ENCODE measurements around the gene ANKFN1.

ANKFN1 gene

DNA sequence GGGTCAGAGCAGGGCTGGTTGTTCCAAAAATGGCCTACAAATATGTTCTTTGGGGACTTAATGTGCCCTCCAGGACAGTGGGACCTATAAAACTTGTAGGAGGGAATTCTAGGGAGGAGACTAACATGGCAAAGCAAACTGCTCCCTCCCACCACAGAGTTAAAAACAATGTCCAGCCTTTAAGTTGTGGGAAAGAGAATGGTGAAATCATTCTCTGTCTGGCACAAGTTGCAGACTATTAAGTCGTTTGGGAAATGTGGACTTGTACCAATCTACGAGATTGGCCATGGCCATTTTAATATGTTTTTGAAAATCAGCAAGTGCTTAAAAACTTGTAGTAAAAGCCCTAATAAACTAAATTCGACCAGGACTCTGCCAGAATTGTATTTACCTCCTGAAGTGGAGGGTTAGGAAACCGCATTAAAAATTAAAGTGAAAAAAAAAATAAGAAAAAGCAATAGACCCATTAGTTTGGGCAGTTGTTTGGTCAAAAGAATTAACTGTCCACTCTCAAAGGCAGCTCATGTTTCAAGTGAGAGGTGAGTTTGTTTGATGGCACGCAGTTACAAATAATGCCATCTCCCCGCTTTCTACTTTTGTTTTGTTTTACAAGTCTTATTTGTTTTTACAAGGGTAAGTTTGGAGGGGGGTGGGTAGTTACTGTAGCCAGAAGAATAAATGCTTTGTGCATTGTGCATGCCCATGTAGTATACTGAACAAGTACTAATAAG is 32.4 kb downstream of the ANKFN1 start:
- H3K36me3 ChIP-seq (ENCODE audit: insufficient read depth, low read length) = no peaks in the 10 kb centered on the region
- 87% methylated on average over 6 of the region's 6 CpGs for WGBS
- H3K27me3 ChIP-seq (ENCODE audit: insufficient read depth, low read length) = no peaks in the 10 kb centered on the region
- no peak overlapping the region for H3K4me3 ChIP-seq (ENCODE audit: low read length)
- no peaks in the 10 kb centered on the region for H3K9me3 ChIP-seq (ENCODE audit: insufficient read depth, low read depth, low read length)
- no peak overlapping the region for H3K9ac ChIP-seq (ENCODE audit: low read depth, low read length)
- H3K27ac ChIP-seq (ENCODE audit: low read depth, low read length) = no peak overlapping the region
- H3K4me1 ChIP-seq (ENCODE audit: insufficient read depth, low read length) = no peaks in the 10 kb centered on the region

DNA sequence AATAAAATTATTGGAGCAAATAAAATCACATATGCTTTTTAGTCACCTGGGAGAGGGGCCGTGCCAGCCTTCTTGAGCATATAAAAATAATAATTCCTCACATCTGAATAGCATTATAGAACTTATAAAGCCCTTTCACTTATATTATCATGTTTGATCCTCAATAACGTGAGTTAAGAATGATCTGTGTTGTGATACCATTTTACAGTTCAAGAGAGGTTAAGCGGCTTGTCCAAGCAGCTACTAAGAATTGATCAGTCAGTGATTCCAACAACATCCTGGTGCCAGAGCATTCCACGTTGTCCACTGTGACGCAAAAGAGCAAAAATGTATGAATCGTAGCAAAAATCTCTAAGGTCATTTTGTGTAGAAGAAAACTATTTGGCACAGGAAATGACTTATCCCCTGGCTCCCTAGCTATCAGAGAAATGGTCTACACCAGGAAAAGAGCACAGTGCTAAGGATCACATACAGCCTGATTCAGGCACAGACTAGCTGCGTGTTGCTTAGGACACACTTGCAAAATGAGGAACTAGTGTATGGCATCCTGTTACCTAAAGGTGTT is 33.0 kb downstream of the ANKFN1 start:
- Histone ChIP-seq H3K9ac (ENCODE audit: low read depth, low read length) (no peak overlapping the region), H3K4me1 (ENCODE audit: insufficient read depth, low read length) (no peaks in the 10 kb centered on the region), H3K27ac (ENCODE audit: low read depth, low read length) (no peak overlapping the region), H3K36me3 (ENCODE audit: insufficient read depth, low read length) (no peaks in the 10 kb centered on the region), H3K9me3 (ENCODE audit: insufficient read depth, low read depth, low read length) (no peaks in the 10 kb centered on the region), H3K4me3 (ENCODE audit: low read length) (no peak overlapping the region), H3K27me3 (ENCODE audit: insufficient read depth, low read length) (no peaks in the 10 kb centered on the region)
- WGBS = 94% methylated on average over 7 of the region's 7 CpGs

DNA sequence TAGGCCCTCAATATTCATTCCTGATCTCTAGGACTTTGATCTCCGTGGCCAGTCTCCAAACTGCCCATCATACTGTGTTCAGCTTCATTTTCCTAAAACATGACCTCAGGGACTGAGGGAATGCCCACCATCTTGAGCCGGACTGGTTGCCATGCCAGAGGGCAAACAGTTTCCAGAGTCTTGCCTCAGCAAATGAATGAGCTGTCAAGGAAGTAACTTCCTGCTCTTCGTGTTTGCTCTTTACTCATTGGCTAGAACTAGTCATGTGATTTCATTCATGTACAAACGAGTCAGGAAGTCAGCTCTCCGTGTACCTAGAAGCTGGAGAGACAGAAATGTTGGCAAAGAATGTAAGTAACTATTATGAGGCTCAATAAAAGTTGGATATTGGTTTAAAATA is 50.2 kb downstream of the ANKFN1 start:
- Histone ChIP-seq H3K4me1 (ENCODE audit: insufficient read depth, low read length) (no peaks in the 10 kb centered on the region), H3K27ac (ENCODE audit: low read depth, low read length) (no peak overlapping the region), H3K9ac (ENCODE audit: low read depth, low read length) (no peak overlapping the region), H3K36me3 (ENCODE audit: insufficient read depth, low read length) (no peaks in the 10 kb centered on the region), H3K9me3 (ENCODE audit: insufficient read depth, low read depth, low read length) (peaks cover 2% of the 10 kb centered on the region; the same call in 1 of the 2 replicates), H3K27me3 (ENCODE audit: insufficient read depth, low read length) (no peaks in the 10 kb centered on the region), H3K4me3 (ENCODE audit: low read length) (no peak overlapping the region)
- 81% methylated on average over 5 of the region's 5 CpGs for WGBS

DNA sequence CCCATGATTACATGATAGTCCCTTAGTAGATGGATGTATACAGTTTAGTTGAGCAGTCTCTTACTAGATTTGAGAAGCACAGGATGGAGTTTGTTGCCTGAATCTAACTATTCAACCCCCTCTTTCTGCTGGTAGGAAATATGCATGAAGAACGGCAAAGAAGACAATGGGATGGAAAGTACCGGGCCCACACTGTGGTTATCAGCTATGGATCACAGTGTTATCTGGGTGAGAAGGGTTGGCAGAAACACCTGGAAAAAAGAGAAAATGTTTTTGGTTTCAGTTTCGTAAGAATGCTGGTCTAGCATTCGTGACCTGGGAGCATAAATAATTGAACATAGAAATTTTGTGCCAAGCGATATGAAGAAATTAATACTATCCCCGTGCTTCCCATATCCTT is 53.1 kb downstream of the ANKFN1 start:
- H3K27me3 ChIP-seq (ENCODE audit: insufficient read depth, low read length) = no peaks in the 10 kb centered on the region
- H3K36me3 ChIP-seq (ENCODE audit: insufficient read depth, low read length) = no peaks in the 10 kb centered on the region
- peaks cover 4% of the 10 kb centered on the region; the same call in 1 of the 2 replicates for H3K9me3 ChIP-seq (ENCODE audit: insufficient read depth, low read depth, low read length)
- 94% methylated on average over 6 of the region's 6 CpGs for WGBS
- H3K4me1 ChIP-seq (ENCODE audit: insufficient read depth, low read length) = no peaks in the 10 kb centered on the region
- no peak overlapping the region for H3K27ac ChIP-seq (ENCODE audit: low read depth, low read length)
- H3K4me3 ChIP-seq (ENCODE audit: low read length) = no peak overlapping the region
- no peak overlapping the region for H3K9ac ChIP-seq (ENCODE audit: low read depth, low read length)

DNA sequence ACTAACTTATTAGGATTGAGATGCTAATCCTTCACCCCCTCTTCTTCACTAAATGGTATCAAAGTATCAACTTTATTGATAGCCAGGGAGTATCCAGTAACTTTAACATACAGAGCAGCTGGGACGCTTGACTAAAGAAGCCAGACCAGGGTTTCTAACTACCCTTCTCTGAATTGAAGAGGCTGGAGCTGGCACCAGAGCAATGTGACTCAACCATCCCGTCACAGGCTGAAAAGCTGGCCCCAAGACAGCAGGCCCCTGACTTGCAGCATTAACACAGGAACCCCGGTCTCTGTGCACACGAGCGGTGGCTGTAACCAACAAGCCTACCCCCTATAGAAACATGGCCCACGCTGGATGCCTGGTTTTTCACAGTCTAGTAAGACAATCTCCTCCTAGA is 59.8 kb downstream of the ANKFN1 start:
- Histone ChIP-seq H3K27ac (ENCODE audit: low read depth, low read length) (no peak overlapping the region), H3K4me1 (ENCODE audit: insufficient read depth, low read length) (no peaks in the 10 kb centered on the region), H3K9me3 (ENCODE audit: insufficient read depth, low read depth, low read length) (peaks cover 3% of the 10 kb centered on the region; the same call in 1 of the 2 replicates), H3K4me3 (ENCODE audit: low read length) (no peak overlapping the region), H3K9ac (ENCODE audit: low read depth, low read length) (no peak overlapping the region), H3K27me3 (ENCODE audit: insufficient read depth, low read length) (no peaks in the 10 kb centered on the region), H3K36me3 (ENCODE audit: insufficient read depth, low read length) (no peaks in the 10 kb centered on the region)
- WGBS = 94% methylated on average over 5 of the region's 6 CpGs

DNA sequence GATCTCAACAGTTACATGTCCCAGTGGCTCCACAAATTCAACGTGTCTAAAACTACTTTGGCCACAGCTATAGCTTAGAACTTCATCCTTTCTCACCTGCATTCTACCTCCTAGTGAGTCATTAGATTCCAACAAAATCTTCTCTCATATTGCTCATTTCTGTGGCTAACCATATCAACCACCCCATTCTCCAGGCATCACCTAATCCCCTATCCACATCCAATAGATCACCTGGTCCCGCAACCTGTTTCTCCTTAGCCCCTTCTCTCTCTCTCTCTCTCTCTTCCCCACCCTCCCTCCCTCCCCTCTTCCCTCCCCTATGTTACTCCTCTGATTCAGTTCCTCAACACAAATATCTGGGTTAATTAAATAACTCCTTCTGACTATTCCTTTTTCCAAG is 64.6 kb downstream of the ANKFN1 start:
- no peaks in the 10 kb centered on the region for H3K9me3 ChIP-seq (ENCODE audit: insufficient read depth, low read depth, low read length)
- H3K27me3 ChIP-seq (ENCODE audit: insufficient read depth, low read length) = no peaks in the 10 kb centered on the region
- H3K9ac ChIP-seq (ENCODE audit: low read depth, low read length) = no peak overlapping the region
- 64% methylated on average over 2 of the region's 2 CpGs for WGBS
- H3K4me3 ChIP-seq (ENCODE audit: low read length) = no peak overlapping the region
- peaks cover 6% of the 10 kb centered on the region; the same call in 1 of the 2 replicates for H3K4me1 ChIP-seq (ENCODE audit: insufficient read depth, low read length)
- no peak overlapping the region for H3K27ac ChIP-seq (ENCODE audit: low read depth, low read length)
- no peaks in the 10 kb centered on the region for H3K36me3 ChIP-seq (ENCODE audit: insufficient read depth, low read length)

DNA sequence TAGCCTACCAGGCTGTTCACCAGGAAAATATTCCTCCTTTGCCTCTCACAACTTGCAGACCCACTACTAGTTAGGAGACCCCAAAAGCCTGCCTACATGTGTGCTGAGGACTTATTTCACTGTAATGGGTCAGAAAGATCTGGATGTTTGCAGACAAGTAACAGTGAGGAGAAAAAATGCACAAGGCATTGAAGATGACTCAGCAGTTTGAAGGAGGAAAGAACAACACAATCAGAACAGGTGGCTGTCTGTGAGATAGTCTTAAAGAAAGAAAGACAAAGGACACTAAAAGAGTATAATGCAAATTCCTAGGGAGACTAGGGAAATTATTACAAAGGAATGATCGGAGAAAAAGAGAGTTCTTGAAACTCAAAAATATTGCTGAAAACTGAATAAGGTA is 69.0 kb downstream of the ANKFN1 start:
- H3K27ac ChIP-seq (ENCODE audit: low read depth, low read length) = no peak overlapping the region
- WGBS = 91% methylated on average over 1 of the region's 1 CpG

DNA sequence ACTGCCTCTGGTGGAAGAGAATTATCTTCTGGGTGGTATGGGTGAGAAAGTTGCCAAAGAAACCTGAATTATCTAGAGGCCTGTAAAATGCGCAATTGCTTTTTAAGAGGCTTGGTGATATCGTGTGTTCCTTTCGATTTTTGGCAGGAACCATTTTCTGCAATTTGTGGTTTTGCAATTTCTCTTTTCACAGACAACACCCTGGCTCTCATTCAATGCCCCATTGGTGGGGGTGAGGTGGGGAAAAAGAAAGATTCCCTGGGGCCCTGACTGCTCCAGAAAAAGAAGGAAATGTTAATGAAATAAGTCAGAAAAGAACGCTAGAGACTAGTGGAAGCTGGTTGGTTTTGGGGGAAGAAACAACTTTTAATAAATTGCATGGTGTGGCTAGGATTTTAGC is 77.4 kb downstream of the ANKFN1 start:
- H3K9ac ChIP-seq (ENCODE audit: low read depth, low read length) = no peak overlapping the region
- 74% methylated on average over 4 of the region's 4 CpGs for WGBS
- H3K9me3 ChIP-seq (ENCODE audit: insufficient read depth, low read depth, low read length) = no peaks in the 10 kb centered on the region
- no peak overlapping the region for H3K4me3 ChIP-seq (ENCODE audit: low read length)
- peaks cover 14% of the 10 kb centered on the region; the same call in 1 of the 2 replicates for H3K4me1 ChIP-seq (ENCODE audit: insufficient read depth, low read length)
- no peaks in the 10 kb centered on the region for H3K27me3 ChIP-seq (ENCODE audit: insufficient read depth, low read length)
- H3K36me3 ChIP-seq (ENCODE audit: insufficient read depth, low read length) = no peaks in the 10 kb centered on the region
- no peak overlapping the region for H3K27ac ChIP-seq (ENCODE audit: low read depth, low read length)

More for the DNA sequence above, 69.0 kb downstream of the ANKFN1 start:
- Histone ChIP-seq H3K4me3 (ENCODE audit: low read length) (no peak overlapping the region), H3K36me3 (ENCODE audit: insufficient read depth, low read length) (no peaks in the 10 kb centered on the region), H3K27me3 (ENCODE audit: insufficient read depth, low read length) (no peaks in the 10 kb centered on the region), H3K9ac (ENCODE audit: low read depth, low read length) (no peak overlapping the region), H3K9me3 (ENCODE audit: insufficient read depth, low read depth, low read length) (no peaks in the 10 kb centered on the region), H3K4me1 (ENCODE audit: insufficient read depth, low read length) (peaks cover 6% of the 10 kb centered on the region; the same call in 1 of the 2 replicates)

DNA sequence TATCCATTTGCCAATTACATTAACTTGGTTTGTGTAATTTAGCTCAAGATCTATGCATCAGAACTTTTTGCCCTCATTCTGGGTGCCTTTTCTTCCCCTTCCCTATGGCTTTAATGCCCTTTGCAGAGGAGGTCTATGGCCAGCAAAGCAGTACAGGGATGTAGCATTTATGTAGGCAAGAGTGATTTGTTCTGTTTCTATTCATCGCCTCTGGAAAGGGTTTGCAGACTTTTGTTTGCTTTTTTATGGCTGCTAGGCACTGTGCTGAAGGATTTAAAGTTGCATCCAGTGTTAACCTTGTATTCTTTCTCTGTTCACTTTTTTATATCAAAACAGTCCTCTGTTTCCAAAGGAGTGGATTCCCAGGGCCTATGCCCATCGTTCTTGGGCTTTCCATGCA is 78.0 kb downstream of the ANKFN1 start:
- Histone ChIP-seq H3K9me3 (ENCODE audit: insufficient read depth, low read depth, low read length) (no peaks in the 10 kb centered on the region), H3K4me1 (ENCODE audit: insufficient read depth, low read length) (peaks cover 14% of the 10 kb centered on the region; the same call in 1 of the 2 replicates), H3K27ac (ENCODE audit: low read depth, low read length) (no peak overlapping the region), H3K9ac (ENCODE audit: low read depth, low read length) (no peak overlapping the region), H3K4me3 (ENCODE audit: low read length) (no peak overlapping the region), H3K27me3 (ENCODE audit: insufficient read depth, low read length) (no peaks in the 10 kb centered on the region), H3K36me3 (ENCODE audit: insufficient read depth, low read length) (no peaks in the 10 kb centered on the region)
- 92% methylated on average over 2 of the region's 2 CpGs for WGBS

DNA sequence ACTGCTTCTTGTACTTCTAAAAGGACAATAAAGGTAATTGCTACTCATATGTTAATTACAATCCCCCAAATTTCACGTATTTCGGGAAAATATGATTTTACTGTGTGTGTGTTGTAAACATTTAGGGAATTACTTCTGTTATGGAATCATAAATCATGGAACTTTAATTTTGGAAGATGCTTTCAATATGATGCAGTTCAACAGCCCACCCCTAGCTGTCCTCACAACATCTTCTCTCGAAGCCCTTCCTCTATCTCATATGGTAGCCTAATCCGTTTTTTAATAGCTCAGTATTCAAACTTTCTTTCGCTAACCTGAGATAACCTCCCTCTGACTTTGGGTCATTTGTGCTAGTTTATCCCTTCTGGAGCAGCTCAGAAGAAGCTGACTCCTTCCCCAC is 78.4 kb downstream of the ANKFN1 start:
- H3K9me3 ChIP-seq (ENCODE audit: insufficient read depth, low read depth, low read length) = no peaks in the 10 kb centered on the region
- no peak overlapping the region for H3K4me3 ChIP-seq (ENCODE audit: low read length)
- H3K36me3 ChIP-seq (ENCODE audit: insufficient read depth, low read length) = no peaks in the 10 kb centered on the region
- no peak overlapping the region for H3K27ac ChIP-seq (ENCODE audit: low read depth, low read length)
- H3K9ac ChIP-seq (ENCODE audit: low read depth, low read length) = no peak overlapping the region
- no peaks in the 10 kb centered on the region for H3K27me3 ChIP-seq (ENCODE audit: insufficient read depth, low read length)
- 92% methylated on average over 4 of the region's 5 CpGs for WGBS
- peaks cover 14% of the 10 kb centered on the region; the same call in 1 of the 2 replicates for H3K4me1 ChIP-seq (ENCODE audit: insufficient read depth, low read length)

DNA sequence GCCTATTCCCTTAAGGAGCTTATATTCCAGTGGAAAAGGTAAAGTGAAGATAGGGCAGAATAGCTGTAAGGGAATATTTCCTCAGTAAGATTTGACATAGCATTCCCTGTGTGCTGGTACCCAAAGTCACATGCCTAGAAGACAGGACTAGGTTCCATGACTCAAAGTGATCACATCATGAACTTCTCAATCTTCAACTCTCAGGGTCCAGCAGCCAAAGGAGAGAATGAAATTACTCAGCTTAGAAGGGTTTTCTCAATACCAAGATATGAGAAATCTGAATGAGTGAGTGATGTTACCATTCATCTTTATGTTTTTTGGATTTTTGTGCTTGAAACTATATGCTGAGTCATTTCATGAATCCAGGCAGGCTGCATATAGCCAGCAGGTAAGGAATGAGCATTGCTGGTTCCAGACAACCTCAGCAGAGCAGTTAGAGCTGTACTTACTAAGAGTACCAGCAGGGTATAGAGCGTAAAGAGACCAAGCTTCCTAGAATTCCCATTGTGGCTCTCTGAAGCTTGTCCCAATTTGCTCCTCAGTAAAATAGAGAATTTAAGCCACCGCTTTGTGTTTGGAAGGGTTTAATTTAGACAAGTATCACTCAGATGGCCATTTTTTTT is 91.1 kb downstream of the ANKFN1 start:
- H3K4me1 ChIP-seq (ENCODE audit: insufficient read depth, low read length) = no peaks in the 10 kb centered on the region
- no peaks in the 10 kb centered on the region for H3K9me3 ChIP-seq (ENCODE audit: insufficient read depth, low read depth, low read length)
- H3K27me3 ChIP-seq (ENCODE audit: insufficient read depth, low read length) = no peaks in the 10 kb centered on the region
- no peak overlapping the region for H3K9ac ChIP-seq (ENCODE audit: low read depth, low read length)
- whole genome bisulfite sequencing = 89% methylated on average over 1 of the region's 2 CpGs
- no peaks in the 10 kb centered on the region for H3K36me3 ChIP-seq (ENCODE audit: insufficient read depth, low read length)
- no peak overlapping the region for H3K4me3 ChIP-seq (ENCODE audit: low read length)
- no peak overlapping the region for H3K27ac ChIP-seq (ENCODE audit: low read depth, low read length)
